ENCODE data around the gene SCAP.

The SCAP gene

GRCh38 chr3:47377186-47377585, 98.6 kb downstream of the SCAP start:
- TF ChIP-seq, protein P1, sequence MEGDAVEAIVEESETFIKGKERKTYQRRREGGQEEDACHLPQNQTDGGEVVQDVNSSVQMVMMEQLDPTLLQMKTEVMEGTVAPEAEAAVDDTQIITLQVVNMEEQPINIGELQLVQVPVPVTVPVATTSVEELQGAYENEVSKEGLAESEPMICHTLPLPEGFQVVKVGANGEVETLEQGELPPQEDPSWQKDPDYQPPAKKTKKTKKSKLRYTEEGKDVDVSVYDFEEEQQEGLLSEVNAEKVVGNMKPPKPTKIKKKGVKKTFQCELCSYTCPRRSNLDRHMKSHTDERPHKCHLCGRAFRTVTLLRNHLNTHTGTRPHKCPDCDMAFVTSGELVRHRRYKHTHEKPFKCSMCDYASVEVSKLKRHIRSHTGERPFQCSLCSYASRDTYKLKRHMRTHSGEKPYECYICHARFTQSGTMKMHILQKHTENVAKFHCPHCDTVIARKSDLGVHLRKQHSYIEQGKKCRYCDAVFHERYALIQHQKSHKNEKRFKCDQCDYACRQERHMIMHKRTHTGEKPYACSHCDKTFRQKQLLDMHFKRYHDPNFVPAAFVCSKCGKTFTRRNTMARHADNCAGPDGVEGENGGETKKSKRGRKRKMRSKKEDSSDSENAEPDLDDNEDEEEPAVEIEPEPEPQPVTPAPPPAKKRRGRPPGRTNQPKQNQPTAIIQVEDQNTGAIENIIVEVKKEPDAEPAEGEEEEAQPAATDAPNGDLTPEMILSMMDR (IDR thresholded peaks at IDR 0.05), result no peak

DNA sequence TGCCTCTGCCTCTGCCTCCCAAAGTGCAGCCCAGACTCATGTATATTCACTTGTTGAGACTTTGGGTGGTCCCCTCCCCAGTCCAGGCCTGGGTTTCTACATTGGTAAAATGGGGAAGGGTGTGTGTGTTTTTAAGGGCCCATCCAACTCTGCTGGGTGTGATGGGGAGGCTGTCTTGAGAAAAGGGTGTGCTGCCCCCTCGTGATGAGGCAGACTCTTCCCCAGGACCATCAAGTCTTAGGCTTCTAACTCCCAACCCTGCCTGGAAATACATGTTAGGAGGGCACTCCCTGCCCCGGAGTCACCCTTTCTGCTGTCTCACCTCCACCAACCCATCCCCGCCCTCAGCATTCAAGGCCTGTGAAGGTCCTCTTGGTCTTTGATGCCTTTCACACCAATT, 99.3 kb downstream of the SCAP start:
- TF ChIP-seq, protein P1 (IDR thresholded peaks at IDR 0.05), result no peak

DNA sequence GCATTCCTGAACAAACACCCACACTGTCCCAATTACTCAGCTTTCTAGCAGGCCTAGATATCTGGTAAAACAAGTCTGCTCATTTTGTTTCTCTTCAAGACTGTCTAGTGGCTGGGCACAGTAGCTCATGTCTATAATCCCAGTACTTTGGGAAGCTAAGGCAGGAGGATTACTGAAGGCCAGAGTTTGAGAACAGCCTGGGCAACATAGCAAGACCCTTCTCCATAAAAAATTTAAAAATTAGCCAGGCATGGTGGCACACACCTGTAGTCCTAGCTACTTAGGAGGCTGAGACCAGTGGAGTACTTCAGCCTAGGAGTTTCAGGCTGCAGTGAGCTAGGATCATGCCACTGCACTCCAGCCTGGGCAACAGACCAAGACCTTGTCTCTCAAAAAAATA, 101.2 kb downstream of the SCAP start:
- TF ChIP-seq, protein P1 (IDR thresholded peaks at IDR 0.05), result no peak

DNA sequence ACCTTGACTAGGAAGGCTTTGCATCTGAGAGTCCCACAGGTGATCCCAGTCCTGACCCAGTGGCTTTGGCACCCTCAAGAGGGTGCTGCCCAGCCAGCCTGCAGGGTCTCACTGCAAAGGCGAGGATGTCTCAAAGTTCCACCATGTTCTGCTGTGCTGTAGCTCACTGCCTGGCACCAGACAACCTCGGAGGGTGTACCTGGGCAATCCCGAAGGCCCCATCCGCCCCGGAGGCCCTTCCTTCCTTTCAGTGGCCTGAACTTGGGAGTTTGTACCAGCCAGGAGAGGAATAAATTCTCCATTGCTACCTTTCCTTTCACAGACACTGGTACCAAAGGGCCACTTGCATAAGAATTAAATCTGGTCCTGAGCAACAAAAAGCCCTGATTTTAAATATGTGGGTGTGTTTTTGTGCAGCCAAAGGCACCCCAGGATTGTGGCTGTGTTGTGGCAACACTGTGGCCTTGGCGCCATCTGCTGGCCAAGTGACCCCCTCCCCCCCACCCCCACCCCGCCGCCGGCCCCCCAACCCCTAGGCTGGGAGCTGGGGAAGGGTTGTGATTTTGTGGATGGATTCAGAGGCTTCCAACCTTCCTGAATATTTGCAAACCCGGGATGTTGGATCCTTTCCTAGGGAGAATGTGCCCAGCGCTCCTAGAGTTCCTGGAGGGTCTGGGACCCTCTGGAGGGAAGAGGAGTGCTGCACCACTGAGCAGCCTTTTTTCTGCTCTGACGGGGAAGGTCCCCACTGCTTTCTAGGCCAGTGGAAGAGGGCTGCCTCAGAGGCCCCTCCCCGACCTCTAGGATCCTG, 104.6 kb downstream of the SCAP start:
- TF ChIP-seq, protein P1 (IDR thresholded peaks at IDR 0.05), result peak; percentile 67

- TF ChIP-seq, protein P1 (IDR thresholded peaks at IDR 0.05), result no peak
Observed at GRCh38 chr3:47367631-47368030, 108.1 kb downstream of the SCAP start.

DNA sequence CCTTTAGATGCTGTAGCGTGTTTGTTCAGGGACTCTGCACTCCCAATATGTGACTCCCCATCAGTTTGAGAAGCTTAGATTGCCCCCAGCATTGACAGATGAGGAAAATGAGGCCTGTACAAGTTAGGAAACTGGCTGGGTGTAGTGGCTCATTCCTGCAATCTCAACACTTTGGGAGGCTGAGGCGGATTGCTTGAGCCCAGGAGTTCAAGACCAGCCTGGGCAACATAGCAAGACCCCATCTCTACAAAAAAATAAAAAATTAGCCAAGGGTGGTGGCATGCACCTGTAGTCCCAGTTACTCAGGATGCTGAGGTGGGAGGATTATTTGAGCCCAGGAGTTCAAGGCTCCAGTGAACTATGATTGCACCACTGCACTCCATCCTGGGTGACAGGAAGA, 108.9 kb downstream of the SCAP start:
- TF ChIP-seq, protein P1 (IDR thresholded peaks at IDR 0.05), result no peak

DNA sequence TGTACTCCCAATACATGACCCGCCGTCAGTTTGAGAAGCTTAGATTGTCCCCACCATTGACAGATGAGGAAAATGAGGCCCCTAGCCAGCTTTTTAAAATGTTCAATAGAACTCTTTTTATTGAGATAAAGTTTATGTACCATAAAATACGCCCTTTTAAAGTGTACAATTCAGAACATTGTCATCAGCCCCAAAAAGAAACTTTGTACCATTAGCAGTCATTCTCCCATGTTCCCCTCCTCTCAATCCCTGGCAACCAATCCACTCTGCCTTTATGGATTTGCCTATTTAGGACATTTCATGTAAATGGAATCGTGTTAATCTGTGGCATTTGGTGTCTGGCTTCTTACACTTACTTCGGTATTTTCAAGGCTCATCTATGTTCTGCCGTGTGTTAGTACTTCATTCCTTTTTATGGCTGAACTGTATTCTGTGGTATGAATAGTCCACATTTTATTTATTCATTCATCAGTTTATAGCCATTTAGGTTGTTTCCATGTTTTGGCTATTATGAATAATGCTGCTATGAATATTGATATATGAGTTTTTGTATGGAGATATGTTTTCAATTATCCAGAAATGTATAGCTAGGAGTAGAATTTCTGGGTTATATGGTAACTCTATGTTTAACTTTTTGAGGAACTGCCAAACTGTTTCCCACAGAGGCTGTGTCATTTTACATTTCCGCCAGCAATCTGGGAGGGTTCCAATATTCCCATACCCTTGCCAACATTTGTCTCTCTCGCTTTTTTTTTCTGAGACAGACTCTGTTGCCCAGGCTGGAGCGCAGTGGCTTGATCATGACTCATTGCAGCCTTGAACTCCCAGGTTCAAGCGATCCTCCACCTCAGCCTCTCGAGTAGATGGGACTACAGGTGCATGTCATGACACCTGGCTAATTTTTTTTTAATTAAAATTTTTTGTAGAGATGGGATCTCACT, 110.3 kb downstream of the SCAP start:
- TF ChIP-seq, protein P1 (IDR thresholded peaks at IDR 0.05), result no peak

All from LNCAP (cell line).